Mesendoderm (in vitro differentiated cells): Measurements from ENCODE around the gene CMPK2.

Experiments
- DNase-seq: peaks from one replicate; pipeline ENCODE4 v3.0.0; 2013
- H2AK5ac ChIP-seq: 2 replicates; pipeline ENCODE4 v1.6.1; 2013; ENCODE audit warnings: low read length, inconsistent platforms
- H2BK120ac ChIP-seq: 2 replicates; pipeline ENCODE4 v1.6.1; 2013; ENCODE audit warnings: low read depth, mild to moderate bottlenecking, low read length, moderate library complexity, mixed read lengths
- H2BK15ac ChIP-seq: replicated peaks from 2 replicates; pipeline ENCODE4 v1.6.1; 2013; ENCODE audit warnings: low read depth, mild to moderate bottlenecking, moderate library complexity
- H2BK5ac ChIP-seq: 2 replicates; pipeline ENCODE4 v1.6.1; 2013; ENCODE audit warnings: low read length, inconsistent platforms
- H3K18ac ChIP-seq: 2 replicates; pipeline ENCODE4 v1.6.1; 2013; ENCODE audit warnings: mild to moderate bottlenecking, low read length, mixed read lengths
- H3K23ac ChIP-seq: one replicate; pipeline ENCODE4 v1.6.1; 2013; ENCODE audit warnings: low read length
- H3K27ac ChIP-seq: 2 replicates; pipeline ENCODE4 v1.5.1; 2013; ENCODE audit warnings: low read depth, mild to moderate bottlenecking, inconsistent platforms, low read length, moderate library complexity
- H3K27me3 ChIP-seq: 2 replicates; pipeline ENCODE4 v1.6.1; 2013; ENCODE audit warnings: low read length, control low read depth, mild to moderate bottlenecking, inconsistent platforms; ENCODE audit not compliant: insufficient read depth, poor library complexity
- H3K36me3 ChIP-seq: 2 replicates; pipeline ENCODE4 v1.6.1; 2013; ENCODE audit warnings: low read length, inconsistent platforms; ENCODE audit not compliant: control insufficient read depth, insufficient read depth
- H3K4ac ChIP-seq: one replicate; pipeline ENCODE4 v1.6.1; 2013; ENCODE audit warnings: low read depth, mild to moderate bottlenecking, low read length, moderate library complexity
- H3K4me1 ChIP-seq: 2 replicates; pipeline ENCODE4 v1.6.1; 2013; ENCODE audit warnings: low read depth, low read length, inconsistent platforms; ENCODE audit not compliant: control insufficient read depth
- H3K4me2 ChIP-seq: 2 replicates; pipeline ENCODE4 v1.6.1; 2013; ENCODE audit warnings: low read length
- H3K4me3 ChIP-seq: 2 replicates; pipeline ENCODE4 v1.5.1; 2013; ENCODE audit warnings: mild to moderate bottlenecking, low read length
- H3K56ac ChIP-seq: one replicate; pipeline ENCODE4 v1.6.1; 2013; ENCODE audit warnings: low read length
- H3K79me1 ChIP-seq: 2 replicates; pipeline ENCODE4 v1.6.1; 2013; ENCODE audit warnings: low read length, inconsistent platforms
- H3K79me2 ChIP-seq: 2 replicates; pipeline ENCODE4 v1.6.1; 2013; ENCODE audit warnings: mild to moderate bottlenecking, low read length; ENCODE audit not compliant: control insufficient read depth, insufficient read depth
- H3K9ac ChIP-seq: 2 replicates; pipeline ENCODE4 v1.6.1; 2013; ENCODE audit warnings: low read length, inconsistent platforms
- H4K5ac ChIP-seq: one replicate; pipeline ENCODE4 v1.6.1; 2013; ENCODE audit warnings: low read length
- H4K8ac ChIP-seq: one replicate; pipeline ENCODE4 v1.6.1; 2013; ENCODE audit warnings: low read depth, mild to moderate bottlenecking, control low read depth, low read length, moderate library complexity
- WGBS: extraction: QIAGEN DNeasy Blood & Tissue Kit; methylation state at CpG from one replicate; pipeline ENCODE4 v1.1.7; 2013; ENCODE audit warnings: low lambda C conversion rate, missing lambda C conversion rate; ENCODE audit not compliant: insufficient coverage; ENCODE audit errors: extremely low coverage; 5-methylcytosine and 5-hydroxymethylcytosine counted together

CMPK2 gene

GRCh38 chr2:6866982-6867381 lies 1.3 kb upstream of the CMPK2 start:
- H4K8ac ChIP-seq: no peak overlapping the region
- H3K4me2 ChIP-seq: no peak overlapping the region
- no peak overlapping the region for H3K4ac ChIP-seq
- no peaks in the 10 kb centered on the region for H3K4me1 ChIP-seq
- no peak overlapping the region for H2BK15ac ChIP-seq
- H3K36me3 ChIP-seq: no peaks in the 10 kb centered on the region
- no peak overlapping the region for H2BK5ac ChIP-seq
- no peaks in the 10 kb centered on the region for H3K27me3 ChIP-seq
- no peak overlapping the region for H3K9ac ChIP-seq
- H3K18ac ChIP-seq: no peak overlapping the region
- no CpG with 5 or more reads among the region's 7 CpGs for WGBS
- no peak overlapping the region for H3K27ac ChIP-seq
- no peaks in the 10 kb centered on the region for H3K79me1 ChIP-seq
- no peak overlapping the region for H4K5ac ChIP-seq
- DNase-seq: no peak
- no peak overlapping the region for H2AK5ac ChIP-seq
- no peak overlapping the region for H3K56ac ChIP-seq
- H2BK120ac ChIP-seq: no peak overlapping the region
- H3K4me3 ChIP-seq: no peak overlapping the region
- H3K79me2 ChIP-seq: no peaks in the 10 kb centered on the region
- H3K23ac ChIP-seq: no peak overlapping the region

GRCh38 chr2:6866275-6866671 lies 566 bp upstream of the CMPK2 start:
- Histone ChIP-seq H2BK5ac (no peak overlapping the region), H3K23ac (no peak overlapping the region), H4K5ac (no peak overlapping the region), H3K27ac (no peak overlapping the region), H3K56ac (peak overlapping the region; percentile 75), H2BK120ac (no peak overlapping the region), H3K18ac (no peak overlapping the region), H4K8ac (no peak overlapping the region), H3K36me3 (no peaks in the 10 kb centered on the region), H3K4ac (no peak overlapping the region), H2AK5ac (no peak overlapping the region), H3K79me1 (no peaks in the 10 kb centered on the region), H2BK15ac (no peak overlapping the region), H3K4me3 (peak overlapping the region; percentile 17), H3K79me2 (no peaks in the 10 kb centered on the region), H3K4me1 (no peaks in the 10 kb centered on the region), H3K9ac (peak overlapping the region; percentile 57), H3K4me2 (peak overlapping the region; percentile 91), H3K27me3 (no peaks in the 10 kb centered on the region)
- peak; percentile 71 for DNase-seq
- no CpG with 5 or more reads among the region's 9 CpGs for WGBS

- H3K4ac ChIP-seq: no peak overlapping the region
- H4K5ac ChIP-seq: no peak overlapping the region
- H3K27ac ChIP-seq: no peak overlapping the region
- no peaks in the 10 kb centered on the region for H3K36me3 ChIP-seq
- no peak overlapping the region for H2BK15ac ChIP-seq
- peak; percentile 4 for DNase-seq
- H3K23ac ChIP-seq: peak overlapping the region; percentile 80
- H3K18ac ChIP-seq: no peak overlapping the region
- H3K4me3 ChIP-seq: no peak overlapping the region
- H3K4me1 ChIP-seq: no peaks in the 10 kb centered on the region
- H2AK5ac ChIP-seq: no peak overlapping the region
- no peak overlapping the region for H2BK120ac ChIP-seq
- no peaks in the 10 kb centered on the region for H3K79me1 ChIP-seq
- peak overlapping the region; percentile 57 for H3K9ac ChIP-seq
- no peak overlapping the region for H2BK5ac ChIP-seq
- H3K27me3 ChIP-seq: no peaks in the 10 kb centered on the region
- H4K8ac ChIP-seq: no peak overlapping the region
- H3K4me2 ChIP-seq: peak overlapping the region; percentile 91
- peak overlapping the region; percentile 75 for H3K56ac ChIP-seq
- no peaks in the 10 kb centered on the region for H3K79me2 ChIP-seq
- no CpG with 5 or more reads among the region's 37 CpGs for WGBS
Measured at GRCh38 chr2:6864923-6865345, 773 bp downstream of the CMPK2 start.

- H3K27me3 ChIP-seq: no peaks in the 10 kb centered on the region
- no peak overlapping the region for H2BK15ac ChIP-seq
- H4K5ac ChIP-seq: no peak overlapping the region
- H3K36me3 ChIP-seq: no peaks in the 10 kb centered on the region
- no peak overlapping the region for H3K4me2 ChIP-seq
- H2BK5ac ChIP-seq: no peak overlapping the region
- no peak overlapping the region for H2BK120ac ChIP-seq
- no peak overlapping the region for H3K4me3 ChIP-seq
- H2AK5ac ChIP-seq: no peak overlapping the region
- H3K27ac ChIP-seq: no peak overlapping the region
- no peaks in the 10 kb centered on the region for H3K4me1 ChIP-seq
- H3K9ac ChIP-seq: no peak overlapping the region
- no peak overlapping the region for H3K23ac ChIP-seq
- H3K4ac ChIP-seq: no peak overlapping the region
- H3K18ac ChIP-seq: no peak overlapping the region
- no peaks in the 10 kb centered on the region for H3K79me2 ChIP-seq
- WGBS: no CpG with 5 or more reads among the region's 8 CpGs
- no peaks in the 10 kb centered on the region for H3K79me1 ChIP-seq
- no peak overlapping the region for H4K8ac ChIP-seq
- DNase-seq: no peak
- no peak overlapping the region for H3K56ac ChIP-seq
Measured at GRCh38 chr2:6864231-6864754, 1.4 kb downstream of the CMPK2 start.

- Histone ChIP-seq H3K56ac (no peak overlapping the region), H3K18ac (no peak overlapping the region), H2BK120ac (no peak overlapping the region), H3K36me3 (no peaks in the 10 kb centered on the region), H3K23ac (no peak overlapping the region), H4K8ac (no peak overlapping the region), H2BK15ac (no peak overlapping the region), H2AK5ac (no peak overlapping the region), H3K9ac (no peak overlapping the region), H3K27ac (no peak overlapping the region), H3K27me3 (no peaks in the 10 kb centered on the region), H3K79me1 (no peaks in the 10 kb centered on the region), H3K4me2 (no peak overlapping the region), H3K79me2 (no peaks in the 10 kb centered on the region), H3K4me3 (no peak overlapping the region), H3K4ac (no peak overlapping the region), H3K4me1 (no peaks in the 10 kb centered on the region), H2BK5ac (no peak overlapping the region), H4K5ac (no peak overlapping the region)
- no peak for DNase-seq
- no CpG with 5 or more reads among the region's 6 CpGs for WGBS
Measured at GRCh38 chr2:6863792-6864191, 1.9 kb downstream of the CMPK2 start.

GRCh38 chr2:6860296-6860695 lies 5.4 kb downstream of the CMPK2 start:
- no peak overlapping the region for H4K8ac ChIP-seq
- WGBS: no CpG with 5 or more reads among the region's 3 CpGs

More at GRCh38 chr2:6860296-6860695, 5.4 kb downstream of the CMPK2 start:
- no peaks in the 10 kb centered on the region for H3K79me1 ChIP-seq
- no peaks in the 10 kb centered on the region for H3K4me1 ChIP-seq
- H3K56ac ChIP-seq: no peak overlapping the region
- H3K27me3 ChIP-seq: no peaks in the 10 kb centered on the region
- H3K36me3 ChIP-seq: no peaks in the 10 kb centered on the region
- H3K18ac ChIP-seq: no peak overlapping the region
- no peak overlapping the region for H3K4me2 ChIP-seq
- H3K79me2 ChIP-seq: no peaks in the 10 kb centered on the region
- H3K9ac ChIP-seq: no peak overlapping the region
- H4K5ac ChIP-seq: no peak overlapping the region
- no peak overlapping the region for H3K23ac ChIP-seq
- DNase-seq: no peak
- no peak overlapping the region for H2AK5ac ChIP-seq
- no peak overlapping the region for H2BK15ac ChIP-seq
- H3K4me3 ChIP-seq: no peak overlapping the region
- no peak overlapping the region for H3K27ac ChIP-seq
- no peak overlapping the region for H2BK120ac ChIP-seq
- no peak overlapping the region for H2BK5ac ChIP-seq
- H3K4ac ChIP-seq: no peak overlapping the region
